Skeletal muscle cell (primary cell): ENCODE results near the gene OPA1.

Experiments used
- DNase-seq: peaks from one replicate; pipeline ENCODE4 v3.0.0-alpha.2; 2010; ENCODE audit warnings: low read depth
- H3K4me3 ChIP-seq: 2 replicates; pipeline ENCODE4 v1.5.1; 2011; ENCODE audit warnings: low read depth, mild to moderate bottlenecking, control low read depth, low read length, moderate library complexity

The OPA1 gene

GRCh38 chr3:193640165-193640715, 47.2 kb downstream of the OPA1 start:
- no peak for DNase-seq
- H3K4me3 ChIP-seq = no peak overlapping the region

- no peak for DNase-seq
- H3K4me3 ChIP-seq = no peak overlapping the region
These were observed 47.9 kb downstream of the OPA1 start for GRCh38 chr3:193640728-193641439.

- no peak for DNase-seq
- no peak overlapping the region for H3K4me3 ChIP-seq
These were observed 48.4 kb downstream of the OPA1 start for GRCh38 chr3:193641440-193641775.

GRCh38 chr3:193645806-193646205, 52.8 kb downstream of the OPA1 start:
- no peak for DNase-seq
- H3K4me3 ChIP-seq = no peak overlapping the region

GRCh38 chr3:193648542-193649076, 55.6 kb downstream of the OPA1 start:
- DNase-seq = no peak
- H3K4me3 ChIP-seq = no peak overlapping the region

GRCh38 chr3:193650585-193650984, 57.6 kb downstream of the OPA1 start:
- DNase-seq = no peak
- H3K4me3 ChIP-seq = no peak overlapping the region

- H3K4me3 ChIP-seq = no peak overlapping the region
- no peak for DNase-seq
These were observed 62.9 kb downstream of the OPA1 start for GRCh38 chr3:193655831-193656433.

- H3K4me3 ChIP-seq = no peak overlapping the region
- DNase-seq = no peak
These were observed 63.4 kb downstream of the OPA1 start for GRCh38 chr3:193656445-193656844.

- no peak for DNase-seq
- no peak overlapping the region for H3K4me3 ChIP-seq
These were observed 63.9 kb downstream of the OPA1 start for GRCh38 chr3:193656878-193657282.

GRCh38 chr3:193660171-193660570, 67.2 kb downstream of the OPA1 start:
- no peak overlapping the region for H3K4me3 ChIP-seq
- no peak for DNase-seq

GRCh38 chr3:193660698-193661411, 67.8 kb downstream of the OPA1 start:
- no peak for DNase-seq
- no peak overlapping the region for H3K4me3 ChIP-seq

GRCh38 chr3:193662757-193663322, 69.8 kb downstream of the OPA1 start:
- DNase-seq = no peak
- no peak overlapping the region for H3K4me3 ChIP-seq

- DNase-seq = peak; percentile 8
- no peak overlapping the region for H3K4me3 ChIP-seq
These were observed 72.5 kb downstream of the OPA1 start for GRCh38 chr3:193665370-193665989.

GRCh38 chr3:193673845-193674244, 80.8 kb downstream of the OPA1 start:
- no peak overlapping the region for H3K4me3 ChIP-seq
- no peak for DNase-seq

GRCh38 chr3:193674714-193675113, 81.7 kb downstream of the OPA1 start:
- no peak overlapping the region for H3K4me3 ChIP-seq
- DNase-seq = no peak

- DNase-seq = no peak
- H3K4me3 ChIP-seq = no peak overlapping the region
These were observed 84.7 kb downstream of the OPA1 start for GRCh38 chr3:193677734-193678133.

GRCh38 chr3:193680220-193680619, 87.2 kb downstream of the OPA1 start:
- DNase-seq = peak; percentile 31

GRCh38 chr3:193681631-193682030, 88.6 kb downstream of the OPA1 start:
- DNase-seq = no peak
- no peak overlapping the region for H3K4me3 ChIP-seq

More at GRCh38 chr3:193680220-193680619, 87.2 kb downstream of the OPA1 start:
- H3K4me3 ChIP-seq = no peak overlapping the region

GRCh38 chr3:193686665-193687483, 93.9 kb downstream of the OPA1 start:
- H3K4me3 ChIP-seq = no peak overlapping the region
- DNase-seq = no peak
